H1 (cell line): ENCODE data around the gene PDE8A.

ENCODE experiments used
- CTCF ChIP-seq, 3 experiments: IDR thresholded peaks; 1 replicate in 2 of 3; 2 replicates in 1 of 3; pipeline versions ENCODE4 v1.5.1 to v1.6.1; 2011; ENCODE audit warnings: low read length in 3 of 3, mild to moderate bottlenecking in 3 of 3, inconsistent platforms in 2 of 3, low read depth in 1 of 3, moderate library complexity in 1 of 3; ENCODE audit not compliant: insufficient read depth in 1 of 3; ENCODE audit errors: control extremely low read depth in 1 of 3
- KDM1A ChIP-seq: fragments of 200-600, 300-600 bp; sonication (generic); IDR thresholded peaks from 2 replicates; pipeline ENCODE4 v1.7.1; 2016; ENCODE audit warnings: mild to moderate bottlenecking, low read length, borderline replicate concordance
- POLR2A ChIP-seq, 2 experiments: IDR thresholded peaks; 1 replicate in 1 of 2; 2 replicates in 1 of 2; pipeline ENCODE4 v1.6.1; 2011; ENCODE audit warnings: low read depth in 2 of 2, low read length in 2 of 2, mild to moderate bottlenecking in 2 of 2; ENCODE audit errors: control extremely low read depth in 1 of 2
- TCF12 ChIP-seq: IDR thresholded peaks from 2 replicates; pipeline ENCODE4 v1.6.1; 2011; ENCODE audit warnings: low read depth, mild to moderate bottlenecking, low read length
- TEAD4 ChIP-seq: IDR thresholded peaks from 2 replicates; pipeline ENCODE4 v1.6.1; 2012; ENCODE audit warnings: low read depth, low read length, inconsistent platforms, mixed read lengths

- TF ChIP-seq TCF12: no peak
- no peak for TF ChIP-seq TEAD4
- no peak for TF ChIP-seq POLR2A (IDR thresholded peaks at IDR 0.05; ENCODE audit: control extremely low read depth in 1 of 2, low read depth in 2 of 2, low read length in 2 of 2)
- TF ChIP-seq KDM1A: no peak
- no peak for TF ChIP-seq CTCF (IDR thresholded peaks at IDR 0.05; ENCODE audit: control extremely low read depth in 1 of 3, insufficient read depth in 1 of 3, low read depth in 1 of 3, low read length in 3 of 3)
Observed at GRCh38 chr15:85010071-85010385, 28.4 kb downstream of the PDE8A start.
